Endothelial cell of umbilical vein (primary cell): ENCODE results near the gene TSNAXIP1. TPM values are rescaled to one million over a fixed set of nuclear protein-coding genes. Genes with fewer than 3 reads are reported as not detected.
"Not testable (repeated sequence)": the region's sequence is repeated elsewhere in the genome, so short reads cannot be mapped to it uniquely, and the experiment has no call there.

Experiments
- BruUV-seq: library from RNA; stranded (reverse); fragments of 400-500 nt; replicated peaks from 2 replicates; lab custom pipeline; 2021; lab: Mats Ljungman, UMichigan
- CTCF ChIA-PET: fragments of 300-600, 350-600 bp; sonication (Branson Sonifier 250); formaldehyde crosslinking; loops from one replicate; lab custom pipeline; 2021; ENCODE audit warnings: antibody characterized with exemption, inconsistent platforms; lab: Charles Lee
- POLR2A ChIA-PET: fragments of 300-600, 350-600 bp; sonication (Branson Sonifier 250); formaldehyde crosslinking; loops from one replicate; lab custom pipeline; 2021; ENCODE audit warnings: antibody characterized with exemption, inconsistent platforms; lab: Charles Lee
- DNase-seq: peaks from one replicate; pipeline ENCODE4 v3.0.0-alpha.2; 2011; ENCODE audit warnings: low read depth, low spot score
- FAIRE-seq: peaks from 2 replicates; lab custom pipeline; 2011; peaks lifted over from hg19 to GRCh38; lab: Jason Lieb, UNC
- H2AFZ ChIP-seq: 2 replicates; pipeline ENCODE4 v1.6.0; 2012; ENCODE audit warnings: low read depth, low read length, control low read depth, inconsistent platforms
- H3K27ac ChIP-seq: 2 replicates; pipeline ENCODE4 v1.5.1; 2011; ENCODE audit warnings: low read depth, mild to moderate bottlenecking, control low read depth, low read length, moderate library complexity; ENCODE audit not compliant: insufficient read depth
- H3K27me3 ChIP-seq, 2 experiments: 2 replicates each; pipeline versions ENCODE4 v1.6.0 to v1.6.1; 2011; ENCODE audit warnings: low read length in 2 of 2, mixed read lengths in 1 of 2; ENCODE audit not compliant: control insufficient read depth in 2 of 2, insufficient read depth in 2 of 2
- H3K36me3 ChIP-seq, 2 experiments: 2 replicates in 1 of 2; 3 replicates in 1 of 2; pipeline ENCODE4 v1.5.1; 2011; ENCODE audit warnings: low read length in 2 of 2, mild to moderate bottlenecking in 1 of 2, moderate library complexity in 1 of 2; ENCODE audit not compliant: control insufficient read depth in 2 of 2, insufficient read depth in 2 of 2; ENCODE audit errors: extremely low read depth in 1 of 2
- H3K4me1 ChIP-seq: 3 replicates; pipeline ENCODE4 v1.5.1; 2011; ENCODE audit warnings: mild to moderate bottlenecking, low read length; ENCODE audit not compliant: control insufficient read depth, insufficient read depth; ENCODE audit errors: extremely low read depth
- H3K4me2 ChIP-seq: 2 replicates; pipeline ENCODE4 v1.6.1; 2011; ENCODE audit warnings: low read length, control low read depth, mixed read lengths; ENCODE audit not compliant: insufficient read depth
- H3K4me3 ChIP-seq, 3 experiments: fragments of 200-600 bp in 1 of 3; sonication (generic), shearing (Covaris generic) in 1 of 3; replicated peaks in 1 of 3; 2 replicates each; pipeline ENCODE4 v1.5.1; 2011 to 2016; ENCODE audit warnings: control low read depth in 3 of 3, low read length in 3 of 3, mild to moderate bottlenecking in 2 of 3, inconsistent platforms in 1 of 3, low read depth in 1 of 3, moderate library complexity in 1 of 3; ENCODE audit not compliant: insufficient read depth in 1 of 3
- H3K79me2 ChIP-seq: 2 replicates; pipeline ENCODE4 v1.6.0; 2012; ENCODE audit warnings: low read length, inconsistent platforms; ENCODE audit not compliant: control insufficient read depth, insufficient read depth
- H3K9ac ChIP-seq: replicated peaks from 2 replicates; pipeline ENCODE3; 2011; ENCODE audit warnings: low read length, control low read depth; ENCODE audit not compliant: insufficient read depth; ENCODE audit errors: extremely low read depth
- H3K9me1 ChIP-seq: replicated peaks from 3 replicates; pipeline ENCODE4 v1.6.0; 2011; ENCODE audit warnings: mild to moderate bottlenecking, low read length; ENCODE audit not compliant: control insufficient read depth, insufficient read depth; ENCODE audit errors: extremely low read depth
- H3K9me3 ChIP-seq: replicated peaks from 2 replicates; pipeline ENCODE4 v1.5.1; 2012; ENCODE audit warnings: low read length, inconsistent platforms; ENCODE audit not compliant: control insufficient read depth, insufficient read depth
- H4K20me1 ChIP-seq: replicated peaks from 2 replicates; pipeline ENCODE3; 2011; ENCODE audit warnings: mild to moderate bottlenecking, low read length; ENCODE audit not compliant: control insufficient read depth, insufficient read depth; ENCODE audit errors: extremely low read depth
- CTCF ChIP-seq, 2 donors: IDR thresholded peaks; 1 replicate in 1 of 2; 2 replicates in 1 of 2; pipeline ENCODE4 v1.5.1; 2011; ENCODE audit warnings: low read length in 2 of 2, mild to moderate bottlenecking in 2 of 2, moderate library complexity in 2 of 2, control low read depth in 1 of 2, inconsistent platforms in 1 of 2, low read depth in 1 of 2; ENCODE audit not compliant: insufficient read depth in 1 of 2; ENCODE audit errors: extremely low read depth in 1 of 2
- EZH2 ChIP-seq: IDR thresholded peaks from 2 replicates; pipeline ENCODE4 v1.6.1; 2012; ENCODE audit warnings: borderline replicate concordance, low read depth, mild to moderate bottlenecking, moderate library complexity, low read length, inconsistent platforms; ENCODE audit not compliant: severe bottlenecking
- FOS ChIP-seq: IDR thresholded peaks from 2 replicates; pipeline ENCODE4 v1.6.1; 2011; ENCODE audit warnings: mild to moderate bottlenecking, low read length, moderate library complexity, borderline replicate concordance; ENCODE audit not compliant: insufficient read depth
- GATA2 ChIP-seq: IDR thresholded peaks from 2 replicates; pipeline ENCODE4 v1.7.0; 2011; ENCODE audit warnings: low read depth, mild to moderate bottlenecking, moderate library complexity, mixed read lengths, low read length; ENCODE audit not compliant: insufficient read length, insufficient read depth
- JUN ChIP-seq: IDR thresholded peaks from 2 replicates; pipeline ENCODE4 v1.6.1; 2011; ENCODE audit warnings: borderline replicate concordance, low read depth; ENCODE audit not compliant: insufficient read length, insufficient read depth
- MAX ChIP-seq: IDR thresholded peaks from 2 replicates; pipeline ENCODE4 v1.6.1; 2011; ENCODE audit not compliant: insufficient read depth, insufficient read length
- MYC ChIP-seq: IDR thresholded peaks from one replicate; pipeline ENCODE4 v1.6.1; 2011; ENCODE audit warnings: mild to moderate bottlenecking, low read depth, low read length
- POLR2A ChIP-seq: IDR thresholded peaks from 2 replicates; pipeline ENCODE4 v1.6.1; 2012; ENCODE audit warnings: low read depth, mild to moderate bottlenecking, control low read depth, low read length
- POLR2AphosphoS5 ChIP-seq: IDR thresholded peaks from 2 replicates; pipeline ENCODE4 v1.6.1; 2012; ENCODE audit warnings: low read depth, mild to moderate bottlenecking, control low read depth, low read length, moderate library complexity; ENCODE audit not compliant: insufficient read depth
- dilution Hi-C: fragments of 300-500 bp; cut with MboI; formaldehyde crosslinking; loops from one replicate; pipeline ENCODE4 v1.15.0; 2019; ENCODE audit warnings: low sequenced_read_pairs; ENCODE audit not compliant: extremely low pct_ligation_motif_present
- intact Hi-C: fragments of 100-400 bp; cut with micrococcal nuclease; formaldehyde crosslinking; loops from one replicate; pipeline ENCODE4 v1.10.0; 2022
- polyA plus RNA-seq, 4 experiments: library from polyadenylated mRNA; depleted of rRNA in 3 of 4; stranded (reverse) in 3 of 4; unstranded in 1 of 4; fragments of >200 nt; gene quantifications; 2 replicates each; pipeline versions ENCODE4 v1.2.1 to v1.2.3, GENCODE V29; 2011 to 2012; ENCODE audit warnings: missing spikeins in 1 of 4
- total RNA-seq: library from RNA; stranded (reverse); gene quantifications from 2 replicates; pipeline ENCODE4 v1.2.3, GENCODE V29; 2021

The TSNAXIP1 gene
- total and polyA plus RNA-seq, 2 donors (not counting 3 experiments of a cell fraction or from before 2014, with no cell fraction given) = 0.95 to 1.2 TPM

- Histone ChIP-seq H3K9ac (no peak overlapping the region), H3K79me2 (peaks cover 70% of the 10 kb centered on the region), H3K36me3 (peaks cover 5 to 36% of the 10 kb centered on the region in 2 experiments), H3K9me3 (no peaks in the 10 kb centered on the region), H4K20me1 (peaks cover 2% of the 10 kb centered on the region), H3K4me2 (no peak overlapping the region), H2AFZ (no peak overlapping the region), H3K27ac (no peak overlapping the region), H3K4me3 (no peak overlapping the region), H3K4me1 (no peaks in the 10 kb centered on the region), H3K9me1 (no peaks in the 10 kb centered on the region), H3K27me3 (no peaks in the 10 kb centered on the region)
- BruUV-seq = no TSS peak
- no peak for TF ChIP-seq POLR2AphosphoS5
- no peak for TF ChIP-seq EZH2
- no peak for TF ChIP-seq POLR2A
- TF ChIP-seq MYC = no peak
- no peak for TF ChIP-seq JUN
- TF ChIP-seq GATA2 = no peak
- TF ChIP-seq FOS = no peak
- TF ChIP-seq MAX = no peak
- TF ChIP-seq CTCF (IDR thresholded peaks at IDR 0.05; ENCODE audit: extremely low read depth in 1 of 2, insufficient read depth in 1 of 2, low read depth in 1 of 2, low read length in 2 of 2) = no peak
- DNase-seq (no peak), FAIRE-seq (no peak)
- ChIA-PET POLR2A (no interaction called here), CTCF (interaction anchor here (0.7 to 4.5 kb wide), 9 partner anchors 9 to 342 kb away, joined by 3 to 64 read pairs (median 3); partner anchors contain the start of genes CENPT and NUTF2)
- intact Hi-C loops = no loop called here
- dilution Hi-C loops = no loop called here
Observed at GRCh38 chr16:67862623-67863583, 56.2 kb downstream of the TSNAXIP1 start.

GRCh38 chr16:67864044-67864443, 57.4 kb downstream of the TSNAXIP1 start:
- H3K9me1 ChIP-seq, H3K27me3 ChIP-seq, H2AFZ ChIP-seq, H4K20me1 ChIP-seq, BruUV-seq, DNase-seq, H3K4me3 ChIP-seq, H3K9ac ChIP-seq, FAIRE-seq, dilution Hi-C loops, POLR2A ChIA-PET, H3K4me2 ChIP-seq, intact Hi-C loops, H3K9me3 ChIP-seq, H3K27ac ChIP-seq, H3K4me1 ChIP-seq: not testable (repeated sequence)
- CTCF ChIA-PET = interaction anchor here (0.7 to 4.5 kb wide), 4 partner anchors 7 to 191 kb away, joined by 3 to 64 read pairs (median 4); no protein-coding TSS in a partner anchor
- H3K79me2 ChIP-seq = peaks cover 58% of the 10 kb centered on the region
- peaks cover 13 to 41% of the 10 kb centered on the region in 2 experiments for H3K36me3 ChIP-seq
